A673 (cell line): Measurements from ENCODE around the gene MAPK8IP3.

Source experiments
- EZH2 ChIP-seq: fragments of 200-600 bp; sonication (generic); IDR thresholded peaks from 2 replicates; pipeline ENCODE4 v1.6.1; 2017; ENCODE audit warnings: borderline replicate concordance, low read depth, mild to moderate bottlenecking, mixed read lengths, antibody characterized with exemption, low read length; ENCODE audit not compliant: poor library complexity, severe bottlenecking
- TF ChIP-seq, protein P1 (sequence below): fragments of 300-800, 200-600 bp; sonication (generic); conservative IDR thresholded peaks from 2 replicates; pipeline ENCODE4 v1.5.1; 2017; ENCODE audit warnings: low read depth, mild to moderate bottlenecking, antibody characterized with exemption, low read length, moderate library complexity, mixed read lengths

DNA sequence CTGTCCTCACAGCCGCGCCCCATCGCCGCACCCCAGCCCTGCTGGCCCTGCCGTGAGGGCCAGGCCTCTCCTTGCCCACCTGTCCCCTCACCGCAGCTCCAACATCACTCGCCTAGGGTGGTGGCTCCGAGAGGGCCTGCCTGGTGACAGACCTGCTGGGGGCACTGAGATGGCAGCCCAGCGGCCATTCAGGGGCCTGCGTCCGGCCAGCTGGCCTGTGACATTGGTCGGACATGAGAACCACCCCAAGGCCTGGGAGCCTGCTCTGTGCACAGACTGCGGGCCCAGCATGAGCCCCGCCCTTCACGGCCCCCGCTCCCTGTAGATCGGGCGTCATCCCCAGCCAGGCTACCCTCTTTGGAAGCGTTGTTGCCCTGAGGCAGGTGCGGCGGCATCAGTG lies 53.5 kb downstream of the MAPK8IP3 start:
- TF ChIP-seq, protein P1, sequence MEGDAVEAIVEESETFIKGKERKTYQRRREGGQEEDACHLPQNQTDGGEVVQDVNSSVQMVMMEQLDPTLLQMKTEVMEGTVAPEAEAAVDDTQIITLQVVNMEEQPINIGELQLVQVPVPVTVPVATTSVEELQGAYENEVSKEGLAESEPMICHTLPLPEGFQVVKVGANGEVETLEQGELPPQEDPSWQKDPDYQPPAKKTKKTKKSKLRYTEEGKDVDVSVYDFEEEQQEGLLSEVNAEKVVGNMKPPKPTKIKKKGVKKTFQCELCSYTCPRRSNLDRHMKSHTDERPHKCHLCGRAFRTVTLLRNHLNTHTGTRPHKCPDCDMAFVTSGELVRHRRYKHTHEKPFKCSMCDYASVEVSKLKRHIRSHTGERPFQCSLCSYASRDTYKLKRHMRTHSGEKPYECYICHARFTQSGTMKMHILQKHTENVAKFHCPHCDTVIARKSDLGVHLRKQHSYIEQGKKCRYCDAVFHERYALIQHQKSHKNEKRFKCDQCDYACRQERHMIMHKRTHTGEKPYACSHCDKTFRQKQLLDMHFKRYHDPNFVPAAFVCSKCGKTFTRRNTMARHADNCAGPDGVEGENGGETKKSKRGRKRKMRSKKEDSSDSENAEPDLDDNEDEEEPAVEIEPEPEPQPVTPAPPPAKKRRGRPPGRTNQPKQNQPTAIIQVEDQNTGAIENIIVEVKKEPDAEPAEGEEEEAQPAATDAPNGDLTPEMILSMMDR: no peak
- no peak for TF ChIP-seq EZH2
